OCI-LY3 (cell line): Measurements from ENCODE around the gene DYNC1I2.
"Not testable (repeated sequence)": the region's sequence is repeated elsewhere in the genome, so short reads cannot be mapped to it uniquely, and the experiment has no call there.

ENCODE experiments used
- H2AFZ ChIP-seq: fragments of 200-600, 300-600 bp; shearing (Covaris generic); 2 replicates; pipeline ENCODE4 v1.6.0; 2014; ENCODE audit warnings: antibody characterized with exemption, low read depth, low read length
- H3K27ac ChIP-seq: fragments of 200-600, 300-600 bp; sonication (generic); 2 replicates; pipeline ENCODE4 v1.5.1; 2014; ENCODE audit warnings: mild to moderate bottlenecking, low read length, moderate library complexity, mixed read lengths
- H3K27me3 ChIP-seq: fragments of 200-600, 300-600 bp; sonication (generic); 2 replicates; pipeline ENCODE4 v1.6.1; 2014; ENCODE audit warnings: low read depth, low read length, mixed read lengths
- H3K36me3 ChIP-seq: fragments of 200-600, 300-600 bp; sonication (generic); replicated peaks from 2 replicates; pipeline ENCODE3; 2014; ENCODE audit warnings: low read depth, low read length, mixed read lengths
- H3K4me1 ChIP-seq: fragments of 300-600, 200-600 bp; sonication (generic); 2 replicates; pipeline ENCODE4 v1.6.1; 2014; ENCODE audit warnings: low read length, mixed read lengths
- H3K4me2 ChIP-seq: fragments of 200-600, 300-600 bp; sonication (generic); 2 replicates; pipeline ENCODE4 v1.6.1; 2014; ENCODE audit warnings: low read length, mixed read lengths
- H3K4me3 ChIP-seq: fragments of 300-600, 200-600 bp; sonication (generic); 2 replicates; pipeline ENCODE4 v1.5.1; 2014; ENCODE audit warnings: antibody characterized with exemption, mild to moderate bottlenecking, low read length, moderate library complexity
- H3K79me2 ChIP-seq: fragments of 300-600, 200-600 bp; shearing (Covaris generic); 2 replicates; pipeline ENCODE4 v1.6.1; 2014; ENCODE audit warnings: mild to moderate bottlenecking, low read length, mixed read lengths
- H3K9ac ChIP-seq: fragments of 300-600, 200-600 bp; shearing (Covaris generic); 2 replicates; pipeline ENCODE4 v1.6.0; 2014; ENCODE audit warnings: mild to moderate bottlenecking, low read length, moderate library complexity
- H3K9me3 ChIP-seq: fragments of 200-600, 300-600 bp; shearing (Covaris generic); 2 replicates; pipeline ENCODE4 v1.6.1; 2014; ENCODE audit warnings: low read length, mixed read lengths; ENCODE audit not compliant: insufficient read depth
- H4K20me1 ChIP-seq: fragments of 200-600, 300-600 bp; sonication (generic); 2 replicates; pipeline ENCODE4 v1.6.1; 2016; ENCODE audit warnings: low read length, mixed read lengths; ENCODE audit not compliant: insufficient read depth
- EZH2phosphoT487 ChIP-seq: fragments of 200-600 bp; shearing (Covaris generic); IDR thresholded peaks from 2 replicates; pipeline ENCODE4 v1.6.1; 2018; ENCODE audit warnings: antibody characterized with exemption, mixed run types, low read depth
- TF ChIP-seq, protein P1 (sequence below): fragments of 200-600, 300-600 bp; sonication (generic); IDR thresholded peaks from 2 replicates; pipeline ENCODE4 v1.5.1; 2014; ENCODE audit warnings: antibody characterized with exemption, low read length, low read depth

DYNC1I2 gene

GRCh38 chr2:171754254-171754939, 67.1 kb downstream of the DYNC1I2 start:
- H3K4me3 ChIP-seq = no peak overlapping the region
- H3K4me1 ChIP-seq = no peaks in the 10 kb centered on the region
- no peaks in the 10 kb centered on the region for H3K9me3 ChIP-seq
- no peaks in the 10 kb centered on the region for H3K27me3 ChIP-seq
- peaks cover 12% of the 10 kb centered on the region for H3K36me3 ChIP-seq
- H3K4me2 ChIP-seq = no peak overlapping the region
- H3K27ac ChIP-seq = no peak overlapping the region
- H3K79me2 ChIP-seq = no peaks in the 10 kb centered on the region
- no peak overlapping the region for H2AFZ ChIP-seq
- TF ChIP-seq, protein P1, sequence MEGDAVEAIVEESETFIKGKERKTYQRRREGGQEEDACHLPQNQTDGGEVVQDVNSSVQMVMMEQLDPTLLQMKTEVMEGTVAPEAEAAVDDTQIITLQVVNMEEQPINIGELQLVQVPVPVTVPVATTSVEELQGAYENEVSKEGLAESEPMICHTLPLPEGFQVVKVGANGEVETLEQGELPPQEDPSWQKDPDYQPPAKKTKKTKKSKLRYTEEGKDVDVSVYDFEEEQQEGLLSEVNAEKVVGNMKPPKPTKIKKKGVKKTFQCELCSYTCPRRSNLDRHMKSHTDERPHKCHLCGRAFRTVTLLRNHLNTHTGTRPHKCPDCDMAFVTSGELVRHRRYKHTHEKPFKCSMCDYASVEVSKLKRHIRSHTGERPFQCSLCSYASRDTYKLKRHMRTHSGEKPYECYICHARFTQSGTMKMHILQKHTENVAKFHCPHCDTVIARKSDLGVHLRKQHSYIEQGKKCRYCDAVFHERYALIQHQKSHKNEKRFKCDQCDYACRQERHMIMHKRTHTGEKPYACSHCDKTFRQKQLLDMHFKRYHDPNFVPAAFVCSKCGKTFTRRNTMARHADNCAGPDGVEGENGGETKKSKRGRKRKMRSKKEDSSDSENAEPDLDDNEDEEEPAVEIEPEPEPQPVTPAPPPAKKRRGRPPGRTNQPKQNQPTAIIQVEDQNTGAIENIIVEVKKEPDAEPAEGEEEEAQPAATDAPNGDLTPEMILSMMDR = no peak
- no peak for TF ChIP-seq EZH2phosphoT487
- no peak overlapping the region for H3K9ac ChIP-seq
- H4K20me1 ChIP-seq = no peaks in the 10 kb centered on the region

- not testable (repeated sequence) for H3K27me3 ChIP-seq, H3K27ac ChIP-seq, H3K4me3 ChIP-seq, H3K4me2 ChIP-seq, H4K20me1 ChIP-seq, H3K9ac ChIP-seq, H3K36me3 ChIP-seq, H3K4me1 ChIP-seq, H2AFZ ChIP-seq, H3K9me3 ChIP-seq, H3K79me2 ChIP-seq
Observed at GRCh38 chr2:171758762-171759161, 71.5 kb downstream of the DYNC1I2 start.

GRCh38 chr2:171761176-171761575, 73.9 kb downstream of the DYNC1I2 start:
- not testable (repeated sequence) for H3K4me3 ChIP-seq, H4K20me1 ChIP-seq, H3K4me2 ChIP-seq, H3K27me3 ChIP-seq, H3K4me1 ChIP-seq, H3K27ac ChIP-seq, H2AFZ ChIP-seq, H3K9ac ChIP-seq, H3K79me2 ChIP-seq, H3K9me3 ChIP-seq, H3K36me3 ChIP-seq

GRCh38 chr2:171762879-171763573, 75.8 kb downstream of the DYNC1I2 start:
- H4K20me1 ChIP-seq = no peaks in the 10 kb centered on the region
- no peak overlapping the region for H3K9ac ChIP-seq
- H3K4me3 ChIP-seq = no peak overlapping the region
- H3K36me3 ChIP-seq = peaks cover 9% of the 10 kb centered on the region
- H3K27me3 ChIP-seq = no peaks in the 10 kb centered on the region
- TF ChIP-seq, protein P1 = no peak
- no peak for TF ChIP-seq EZH2phosphoT487
- no peak overlapping the region for H3K4me2 ChIP-seq
- no peak overlapping the region for H2AFZ ChIP-seq
- H3K79me2 ChIP-seq = no peaks in the 10 kb centered on the region
- H3K9me3 ChIP-seq = no peaks in the 10 kb centered on the region
- H3K27ac ChIP-seq = no peak overlapping the region
- H3K4me1 ChIP-seq = no peaks in the 10 kb centered on the region

DNA sequence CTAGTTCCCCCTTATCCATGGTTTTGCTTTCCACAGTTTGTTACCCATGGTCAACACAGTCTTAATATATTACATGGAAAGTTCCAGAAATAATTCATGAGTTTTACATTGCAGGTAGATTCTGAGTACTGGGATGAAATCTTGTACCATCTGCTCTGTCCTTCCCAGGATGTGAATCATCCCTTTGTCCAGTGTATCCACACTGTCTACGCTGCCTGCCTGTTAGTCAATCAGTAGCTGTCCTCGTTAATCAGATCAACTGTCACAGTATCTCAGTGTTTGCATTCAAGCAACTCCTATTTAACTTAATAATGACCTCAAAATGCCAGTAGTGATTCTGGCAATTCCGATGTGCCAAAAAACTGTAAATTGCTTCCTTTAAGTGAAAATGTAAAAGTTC, 76.3 kb downstream of the DYNC1I2 start:
- Histone ChIP-seq H3K9me3 (no peaks in the 10 kb centered on the region), H3K4me2 (no peak overlapping the region), H3K4me3 (no peak overlapping the region), H3K36me3 (peaks cover 9% of the 10 kb centered on the region), H3K27me3 (no peaks in the 10 kb centered on the region), H3K4me1 (no peaks in the 10 kb centered on the region), H3K27ac (no peak overlapping the region), H2AFZ (no peak overlapping the region), H4K20me1 (no peaks in the 10 kb centered on the region), H3K79me2 (no peaks in the 10 kb centered on the region), H3K9ac (no peak overlapping the region)
- TF ChIP-seq, protein P1 = no peak
- no peak for TF ChIP-seq EZH2phosphoT487
